ENCODE data around the gene TSPAN31.
"Not testable (repeated sequence)": the region's sequence is repeated elsewhere in the genome, so short reads cannot be mapped to it uniquely, and the experiment has no call there.

Gene TSPAN31

GRCh38 chr12:57744777-57745484 lies at the start of gene TSPAN31:
TSS of gene TSPAN31 (plus strand) at chr12:57745039. CDS start at chr12:57745155, 116 bp downstream.
- peak; percentile 96 for DNase-seq

- no peak for DNase-seq
These were observed 48.9 kb upstream of the TSPAN31 start for GRCh38 chr12:57695770-57696432.

- no peak for DNase-seq
These were observed 47.8 kb upstream of the TSPAN31 start for GRCh38 chr12:57697076-57697475.

GRCh38 chr12:57698414-57698813 lies 46.4 kb upstream of the TSPAN31 start:
- no peak for DNase-seq

- DNase-seq = no peak
These were observed 44.5 kb upstream of the TSPAN31 start for GRCh38 chr12:57700317-57700716.

GRCh38 chr12:57707250-57707649 lies 37.6 kb upstream of the TSPAN31 start:
- no peak for DNase-seq

GRCh38 chr12:57708296-57708695 lies 36.5 kb upstream of the TSPAN31 start:
- no peak for DNase-seq

GRCh38 chr12:57712701-57713100 lies 32.1 kb upstream of the TSPAN31 start:
- no peak for DNase-seq

- no peak for DNase-seq
These were observed 31.6 kb upstream of the TSPAN31 start for GRCh38 chr12:57713209-57713608.

- DNase-seq = not testable (repeated sequence)
These were observed 29.6 kb upstream of the TSPAN31 start for GRCh38 chr12:57715036-57715748.

- no peak for DNase-seq
These were observed 29.1 kb upstream of the TSPAN31 start for GRCh38 chr12:57715786-57716185.

GRCh38 chr12:57716305-57716704 lies 28.5 kb upstream of the TSPAN31 start:
- DNase-seq = no peak

- DNase-seq = no peak
These were observed 27.7 kb upstream of the TSPAN31 start for GRCh38 chr12:57717131-57717530.

GRCh38 chr12:57717846-57718640 lies 26.8 kb upstream of the TSPAN31 start:
- DNase-seq = no peak

GRCh38 chr12:57718641-57719528 lies 26.0 kb upstream of the TSPAN31 start:
- DNase-seq = no peak

- DNase-seq = no peak
These were observed 24.8 kb upstream of the TSPAN31 start for GRCh38 chr12:57719777-57720605.

GRCh38 chr12:57720606-57721595 lies 23.9 kb upstream of the TSPAN31 start:
- no peak for DNase-seq

- not testable (repeated sequence) for DNase-seq
These were observed 22.8 kb upstream of the TSPAN31 start for GRCh38 chr12:57721846-57722608.
